Activated T-helper 1 cell treated with anti-CD3 and anti-CD28 coated beads, Interleukin-2, amount 50 U/mL, for 16 hours (primary cell): ENCODE results near the gene RAPGEFL1.
"Not testable (repeated sequence)": the region's sequence is repeated elsewhere in the genome, so short reads cannot be mapped to it uniquely, and the experiment has no call there.

ENCODE experiments used
- DNase-seq, 2 donors: peaks; one replicate each; pipeline ENCODE4 v3.0.0-alpha.2; 2020; ENCODE audit warnings: low read depth in 1 of 2, low spot score in 1 of 2

Gene RAPGEFL1

DNA sequence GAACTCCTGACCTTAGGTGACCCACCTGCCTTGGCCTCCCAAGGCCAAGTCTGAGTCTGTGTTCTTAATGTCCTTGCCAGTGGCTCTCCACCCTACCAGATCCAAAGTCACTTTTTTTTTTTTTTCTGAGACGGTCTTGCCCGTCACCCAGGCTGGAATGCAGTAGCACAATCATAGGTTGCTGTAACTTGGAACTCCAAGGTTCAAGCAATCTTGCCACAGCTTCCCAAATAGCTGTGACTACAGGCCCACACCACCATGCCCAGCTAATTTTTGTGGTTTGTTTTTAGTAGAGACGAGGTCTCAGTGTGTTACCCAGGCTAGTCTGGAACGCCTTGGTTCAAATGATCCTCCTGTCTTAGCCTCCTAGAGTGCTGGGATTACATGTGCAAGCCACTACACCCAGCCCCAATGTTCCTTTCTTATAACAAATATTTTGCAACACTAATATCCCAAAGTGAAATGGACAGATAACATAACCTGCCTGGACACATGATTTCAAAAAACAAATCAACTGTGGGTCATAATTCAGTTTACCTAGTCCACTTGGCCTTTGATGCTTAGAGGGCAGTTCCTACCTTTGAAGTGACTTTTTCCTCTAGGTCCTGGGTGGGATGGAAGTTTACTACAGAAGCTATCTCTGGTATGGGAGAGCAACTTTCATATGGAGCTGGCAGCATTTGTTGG, 4.0 kb upstream of the RAPGEFL1 start:
- DNase-seq: no peak

DNA sequence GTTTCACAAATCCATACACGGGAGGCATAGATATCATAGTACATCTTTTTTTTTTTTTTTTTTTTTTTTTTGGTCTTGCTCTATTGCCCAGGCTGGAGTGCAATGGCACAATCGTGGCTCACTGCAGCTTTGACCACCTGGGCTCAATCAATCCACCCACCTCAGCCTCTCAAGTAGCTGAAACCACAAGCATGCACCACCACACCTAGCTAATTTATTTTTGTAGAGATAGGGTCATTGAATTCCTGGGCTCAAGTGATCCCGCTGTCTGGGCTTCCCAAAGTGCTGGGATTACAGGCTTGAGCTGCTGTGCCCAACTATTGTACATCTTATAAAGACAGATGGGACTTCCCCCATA, 3.5 kb upstream of the RAPGEFL1 start:
- no peak for DNase-seq

- DNase-seq: no peak
These were observed 2.8 kb upstream of the RAPGEFL1 start for GRCh38 chr17:40174514-40174913.

- no peak for DNase-seq
These were observed 1.1 kb upstream of the RAPGEFL1 start for GRCh38 chr17:40175928-40176753.

GRCh38 chr17:40176754-40177110, 538 bp upstream of the RAPGEFL1 start:
- DNase-seq: no peak

- no peak for DNase-seq
These were observed 841 bp downstream of the RAPGEFL1 start for GRCh38 chr17:40178021-40178601.

GRCh38 chr17:40178660-40179059, 1.4 kb downstream of the RAPGEFL1 start:
- no peak for DNase-seq

- no peak for DNase-seq
These were observed 2.8 kb downstream of the RAPGEFL1 start for GRCh38 chr17:40179923-40180659.

GRCh38 chr17:40180694-40181093, 3.4 kb downstream of the RAPGEFL1 start:
- DNase-seq: no peak

DNA sequence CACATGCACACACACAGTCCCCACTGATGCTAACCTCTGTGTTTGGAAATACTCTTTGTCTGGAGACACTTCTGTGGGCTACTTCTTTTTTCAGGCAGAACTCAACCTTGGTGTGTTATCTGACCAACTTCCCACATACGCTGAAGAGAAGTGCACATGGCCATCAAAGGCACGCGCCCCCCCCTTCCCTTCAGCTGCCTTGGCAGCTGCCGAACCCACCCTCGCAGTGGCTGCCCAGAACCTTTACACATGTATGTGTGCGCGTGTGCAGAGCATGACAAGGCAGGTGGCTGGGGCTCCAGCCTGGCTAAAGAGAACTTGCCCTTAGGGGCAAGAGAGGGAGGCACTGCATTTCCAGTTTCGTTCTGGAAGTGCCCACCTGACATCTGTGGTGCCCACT, 3.9 kb downstream of the RAPGEFL1 start:
- DNase-seq: no peak

DNA sequence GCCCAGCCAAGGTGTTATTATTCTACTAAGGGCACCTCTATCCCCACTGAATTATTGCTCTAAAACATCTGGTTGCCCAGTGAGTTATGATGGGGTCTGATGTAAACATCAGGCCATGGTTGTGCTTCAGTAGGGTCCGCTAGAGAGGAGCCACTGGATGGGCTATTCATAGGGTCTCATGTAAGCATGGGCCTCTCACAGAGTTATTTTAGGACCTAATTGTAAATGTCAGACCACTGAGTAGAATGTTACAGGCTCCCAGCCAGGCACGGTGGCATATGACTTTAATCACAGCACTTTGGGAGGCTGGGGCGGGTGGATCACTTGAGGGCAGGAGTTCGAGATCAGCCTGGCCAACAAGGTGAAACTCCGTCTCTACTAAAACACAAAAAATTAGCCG, 5.3 kb downstream of the RAPGEFL1 start:
- DNase-seq: no peak

GRCh38 chr17:40187238-40187637, 10.0 kb downstream of the RAPGEFL1 start:
- no peak for DNase-seq

DNA sequence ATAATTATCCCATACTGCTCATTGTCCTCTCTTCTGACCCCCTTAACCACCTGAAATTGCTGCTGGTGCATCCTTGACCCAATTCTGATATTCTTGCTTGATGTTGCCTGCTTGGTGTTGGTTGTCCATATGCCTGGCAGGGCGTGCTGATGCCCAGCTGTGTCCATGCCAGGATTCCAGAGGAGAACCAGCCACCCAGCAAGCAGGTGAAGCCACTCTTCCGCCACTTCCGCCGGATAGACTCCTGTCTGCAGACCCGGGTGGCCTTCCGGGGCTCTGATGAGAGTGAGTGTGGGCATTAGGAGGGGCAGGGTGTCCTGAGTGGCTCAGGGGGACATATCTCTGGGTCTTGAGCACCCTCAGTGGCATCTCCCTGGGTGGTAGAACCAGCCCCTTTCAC, 11.4 kb downstream of the RAPGEFL1 start:
- DNase-seq: no peak

GRCh38 chr17:40190197-40191021, 13.1 kb downstream of the RAPGEFL1 start:
- DNase-seq: no peak

DNA sequence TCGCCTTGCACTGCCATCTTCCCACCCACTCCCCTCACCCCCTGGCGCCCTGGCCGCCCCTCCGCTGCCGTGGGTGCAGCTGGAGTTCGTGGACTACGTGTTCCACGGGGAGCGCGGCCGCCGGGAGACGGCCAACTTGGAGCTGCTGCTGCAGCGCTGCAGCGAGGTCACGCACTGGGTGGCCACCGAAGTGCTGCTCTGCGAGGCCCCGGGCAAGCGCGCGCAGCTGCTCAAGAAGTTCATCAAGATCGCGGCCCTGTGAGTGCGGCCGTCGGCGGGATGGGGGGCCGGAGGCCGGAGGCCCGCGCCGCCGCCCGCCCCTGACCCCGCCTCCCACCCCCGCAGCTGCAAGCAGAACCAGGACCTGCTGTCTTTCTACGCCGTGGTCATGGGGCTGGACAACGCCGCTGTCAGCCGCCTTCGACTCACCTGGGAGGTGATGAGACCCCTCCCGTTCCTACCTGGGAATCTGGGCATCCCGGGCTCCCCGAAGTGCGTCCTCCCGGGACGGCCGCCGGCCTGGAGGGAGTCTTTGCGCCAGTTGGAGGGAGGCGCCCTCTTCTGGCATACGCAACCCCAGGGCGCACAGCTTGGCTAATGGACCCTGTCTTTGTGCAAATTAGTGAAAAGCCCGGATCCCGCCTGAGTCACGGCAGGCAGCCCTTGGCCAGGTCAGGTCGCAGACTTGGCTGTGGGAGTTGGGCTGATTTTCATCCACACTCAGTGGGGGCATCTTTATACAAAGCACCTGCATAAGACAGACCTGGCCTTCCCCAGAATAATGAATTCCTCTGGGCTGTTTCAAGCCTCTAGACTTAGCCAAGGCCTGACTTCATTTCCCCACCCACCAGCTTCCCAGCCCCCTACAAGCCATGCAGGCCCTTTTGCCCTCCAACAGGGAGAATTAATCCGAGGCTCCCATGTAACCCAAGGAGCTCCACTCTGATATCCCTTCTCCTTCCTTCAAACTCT, 14.3 kb downstream of the RAPGEFL1 start:
- peak; percentile 44 to 45 for DNase-seq

DNA sequence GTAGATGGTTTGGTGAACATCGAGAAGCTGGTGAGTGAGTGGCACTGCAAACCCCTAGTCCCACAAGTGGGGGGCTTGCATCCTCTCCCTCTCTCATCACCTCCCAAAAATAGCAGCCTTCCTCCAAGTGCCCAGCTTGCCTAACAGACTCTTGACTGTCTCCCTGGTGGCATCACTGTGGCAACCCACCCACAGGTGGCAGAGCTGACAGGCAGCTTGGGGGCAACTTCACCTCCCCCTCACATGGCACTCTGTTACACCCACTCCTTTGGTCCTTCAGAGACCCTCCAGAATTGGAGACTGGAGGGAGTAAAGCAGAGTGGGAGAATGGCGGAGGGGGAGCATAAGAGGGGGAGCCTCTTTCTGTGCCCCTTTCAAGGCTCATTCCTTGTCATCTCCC, 15.7 kb downstream of the RAPGEFL1 start:
- no peak for DNase-seq

- DNase-seq: no peak
These were observed 17.6 kb downstream of the RAPGEFL1 start for GRCh38 chr17:40194821-40195220.

- DNase-seq: no peak
These were observed 20.3 kb downstream of the RAPGEFL1 start for GRCh38 chr17:40197550-40197949.

- DNase-seq: not testable (repeated sequence)
These were observed 20.7 kb downstream of the RAPGEFL1 start for GRCh38 chr17:40197965-40198456.

GRCh38 chr17:40198576-40198975, 21.3 kb downstream of the RAPGEFL1 start:
- DNase-seq: no peak
